Aortic smooth muscle cell (primary cell): ENCODE measurements around the gene AHSA1. TPM values are rescaled to one million over a fixed set of nuclear protein-coding genes. Genes with fewer than 3 reads are reported as not detected.

ENCODE experiments used
- total RNA-seq: library from RNA; depleted of rRNA; stranded (reverse); fragments of >200 nt; gene quantifications from 2 replicates; pipeline ENCODE4 v1.2.3, GENCODE V29; 2014

Gene AHSA1
- 103 and 133 TPM in 2 replicates for total RNA-seq

GRCh38 chr14:77457522-77458248, at the start of gene AHSA1, which contains the start of gene VIPAS39:
TSS of gene AHSA1 (plus strand) at chr14:77458093. CDS start at chr14:77458190, 97 bp downstream.
TSS of gene VIPAS39 (minus strand) at chr14:77457601. CDS start at chr14:77454102, 3,499 bp downstream.

DNA sequence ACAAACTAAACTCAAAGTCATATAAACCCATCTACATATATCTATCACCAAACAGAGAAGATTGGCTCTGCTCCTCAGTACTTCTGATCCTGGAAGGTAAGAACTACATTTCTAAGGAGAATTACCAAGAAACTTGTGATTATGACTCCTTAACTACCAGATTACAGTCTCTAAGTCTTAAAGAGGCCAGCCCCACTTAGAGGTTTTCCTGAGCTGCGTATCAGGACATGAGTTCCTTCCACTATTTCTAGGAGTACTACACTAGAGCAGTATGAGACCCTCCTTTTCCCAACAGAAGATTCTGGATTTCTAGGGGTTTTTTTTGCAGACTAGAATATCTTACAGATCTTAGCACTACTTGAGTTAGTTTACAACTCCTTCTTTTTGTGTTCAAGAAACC, 34.5 kb upstream of the AHSA1 start, which contains the start of gene NOXRED1:
Gene NOXRED1, minus strand, starts transcription at position 101 of the 400 bp plus-strand sequence. CDS start 634 bp downstream, outside the sequence.

GRCh38 chr14:77498120-77498979, 40.5 kb downstream of the AHSA1 start, which contains the start of gene ISM2:
TSS of gene ISM2 (minus strand) at chr14:77498816. CDS start at chr14:77498793, 23 bp downstream.

Other genes starting within 250 kb of the AHSA1 start
- not detected in 2 replicates for gene NGB, start 186.9 kb upstream of the AHSA1 start, total RNA-seq
- 8.9 and 10.6 TPM in 2 replicates for gene POMT2, start 137.2 kb upstream of the AHSA1 start, total RNA-seq
- 26.4 and 29.8 TPM in 2 replicates for gene GSTZ1, start 137.1 kb upstream of the AHSA1 start, total RNA-seq
- gene TMED8, start 81.0 kb upstream of the AHSA1 start, total RNA-seq: 8.3 and 9.9 TPM in 2 replicates
- gene SAMD15, start 80.7 kb upstream of the AHSA1 start, total RNA-seq: 2.0 and 2.8 TPM in 2 replicates
- gene NOXRED1, start 34.6 kb upstream of the AHSA1 start, total RNA-seq: 0.12 and 0.13 TPM in 2 replicates
- gene VIPAS39, start 492 bp upstream of the AHSA1 start, total RNA-seq: 24.2 and 27.5 TPM in 2 replicates
- 0.06 TPM in 1 of 2 replicates, not detected in the other for gene ISM2, start 40.7 kb downstream of the AHSA1 start, total RNA-seq
- 35.1 and 45.8 TPM in 2 replicates for gene SPTLC2, start 158.5 kb downstream of the AHSA1 start, total RNA-seq
- gene ALKBH1, start 249.9 kb downstream of the AHSA1 start, total RNA-seq: 6.3 and 7.0 TPM in 2 replicates